DOHH2 (cell line): ENCODE measurements around the gene ADAMTS8.

Experiments
- H3F3A ChIP-seq: fragments of 200-600 bp; sonication (generic), shearing (Covaris generic); 2 replicates; pipeline ENCODE4 v1.6.0; 2016; ENCODE audit warnings: antibody characterized with exemption, mild to moderate bottlenecking; ENCODE audit not compliant: control insufficient read depth, insufficient read depth
- H3K27ac ChIP-seq: fragments of 200-600 bp; sonication (generic); 2 replicates; pipeline ENCODE4 v1.5.1; 2014; ENCODE audit warnings: low read depth, mild to moderate bottlenecking, low read length, moderate library complexity
- H3K27me3 ChIP-seq: fragments of 200-600 bp; sonication (generic); 2 replicates; pipeline ENCODE4 v1.6.1; 2014; ENCODE audit warnings: mild to moderate bottlenecking, low read length, mixed read lengths; ENCODE audit not compliant: control insufficient read depth
- H3K36me3 ChIP-seq: fragments of 200-600 bp; sonication (generic); 2 replicates; pipeline ENCODE4 v1.6.1; 2014; ENCODE audit warnings: mild to moderate bottlenecking, low read length, moderate library complexity, mixed read lengths; ENCODE audit not compliant: control insufficient read depth
- H3K4me1 ChIP-seq: fragments of 200-600 bp; sonication (generic); 2 replicates; pipeline ENCODE4 v1.6.1; 2014; ENCODE audit warnings: mild to moderate bottlenecking, low read length, mixed read lengths; ENCODE audit not compliant: control insufficient read depth
- H3K4me2 ChIP-seq: fragments of 200-600 bp; sonication (generic); 2 replicates; pipeline ENCODE4 v1.6.0; 2014; ENCODE audit warnings: mild to moderate bottlenecking, low read length, moderate library complexity
- H3K4me3 ChIP-seq: fragments of 200-600 bp; sonication (generic); 2 replicates; pipeline ENCODE4 v1.5.1; 2014; ENCODE audit warnings: mild to moderate bottlenecking, low read length, mixed read lengths
- H3K79me2 ChIP-seq: fragments of 200-600 bp; sonication (generic); 2 replicates; pipeline ENCODE4 v1.6.1; 2014; ENCODE audit warnings: mild to moderate bottlenecking, low read length, mixed read lengths; ENCODE audit not compliant: control insufficient read depth
- H3K9me2 ChIP-seq: fragments of 200-600 bp; sonication (generic); replicated peaks from 2 replicates; pipeline ENCODE4 v1.6.1; 2014; ENCODE audit warnings: mild to moderate bottlenecking, low read length, mixed read lengths; ENCODE audit not compliant: control insufficient read depth
- H3K9me3 ChIP-seq: fragments of 200-600 bp; sonication (generic); 2 replicates; pipeline ENCODE4 v1.6.1; 2014; ENCODE audit warnings: antibody characterized with exemption, low read length, mixed read lengths; ENCODE audit not compliant: control insufficient read depth, insufficient read depth
- H4K20me1 ChIP-seq: fragments of 200-600 bp; sonication (generic); 2 replicates; pipeline ENCODE4 v1.6.0; 2014; ENCODE audit warnings: low read depth, mild to moderate bottlenecking, antibody characterized with exemption, low read length, moderate library complexity; ENCODE audit not compliant: control insufficient read depth, insufficient read depth
- CTCF ChIP-seq: fragments of 200-600 bp; sonication (generic); IDR thresholded peaks from one replicate; pipeline ENCODE4 v1.5.1; 2014; ENCODE audit warnings: antibody characterized with exemption, mild to moderate bottlenecking, low read depth, low read length; ENCODE audit not compliant: poor library complexity, severe bottlenecking
- EZH2phosphoT487 ChIP-seq: fragments of 200-600 bp; sonication (generic); IDR thresholded peaks from 2 replicates; pipeline ENCODE4 v1.6.1; 2017; ENCODE audit warnings: borderline replicate concordance, mild to moderate bottlenecking, antibody characterized with exemption, low read length, moderate library complexity, mixed read lengths

The ADAMTS8 gene

GRCh38 chr11:130423541-130424142 is 4.8 kb downstream of the ADAMTS8 start:
- H3F3A ChIP-seq: no peaks in the 10 kb centered on the region
- H3K4me1 ChIP-seq: no peaks in the 10 kb centered on the region
- H3K4me3 ChIP-seq: no peak overlapping the region
- no peak overlapping the region for H3K27ac ChIP-seq
- no peaks in the 10 kb centered on the region for H3K36me3 ChIP-seq
- H3K27me3 ChIP-seq: peaks cover 40% of the 10 kb centered on the region
- H4K20me1 ChIP-seq: no peaks in the 10 kb centered on the region
- H3K9me2 ChIP-seq: no peaks in the 10 kb centered on the region
- H3K4me2 ChIP-seq: no peak overlapping the region
- H3K79me2 ChIP-seq: no peaks in the 10 kb centered on the region
- TF ChIP-seq EZH2phosphoT487: no peak
- no peak for TF ChIP-seq CTCF
- no peaks in the 10 kb centered on the region for H3K9me3 ChIP-seq

GRCh38 chr11:130422251-130422995 is 6.0 kb downstream of the ADAMTS8 start:
- no peaks in the 10 kb centered on the region for H3F3A ChIP-seq
- no peaks in the 10 kb centered on the region for H3K36me3 ChIP-seq
- no peaks in the 10 kb centered on the region for H3K79me2 ChIP-seq
- H3K4me3 ChIP-seq: no peak overlapping the region
- no peaks in the 10 kb centered on the region for H3K9me3 ChIP-seq
- H3K27me3 ChIP-seq: peaks cover 34% of the 10 kb centered on the region
- H3K9me2 ChIP-seq: no peaks in the 10 kb centered on the region
- H4K20me1 ChIP-seq: no peaks in the 10 kb centered on the region
- TF ChIP-seq CTCF: no peak
- no peak for TF ChIP-seq EZH2phosphoT487
- H3K27ac ChIP-seq: no peak overlapping the region
- no peak overlapping the region for H3K4me2 ChIP-seq
- no peaks in the 10 kb centered on the region for H3K4me1 ChIP-seq

- H3F3A ChIP-seq: no peaks in the 10 kb centered on the region
- H3K79me2 ChIP-seq: no peaks in the 10 kb centered on the region
- peaks cover 27% of the 10 kb centered on the region for H3K27me3 ChIP-seq
- TF ChIP-seq EZH2phosphoT487 (no peak), CTCF (no peak)
- no peaks in the 10 kb centered on the region for H4K20me1 ChIP-seq
- no peaks in the 10 kb centered on the region for H3K36me3 ChIP-seq
- H3K4me3 ChIP-seq: no peak overlapping the region
- no peak overlapping the region for H3K27ac ChIP-seq
- no peak overlapping the region for H3K4me2 ChIP-seq
- H3K9me3 ChIP-seq: no peaks in the 10 kb centered on the region
- H3K4me1 ChIP-seq: no peaks in the 10 kb centered on the region
- no peaks in the 10 kb centered on the region for H3K9me2 ChIP-seq
Observed at GRCh38 chr11:130421697-130422096, 6.7 kb downstream of the ADAMTS8 start.
